Testis (tissue), 3 donors: ENCODE data around the gene CHGA. TPM values are rescaled to one million over a fixed set of nuclear protein-coding genes. Genes with fewer than 3 reads are reported as not detected.

Experiments
- DNase-seq: peaks from one replicate; pipeline ENCODE4 v3.0.0-alpha.2; 2019
- H3K27ac ChIP-seq, 2 donors: fragments of 200-600 bp; sonication (generic); one replicate each; pipeline ENCODE4 v1.5.1; 2019
- H3K27me3 ChIP-seq: fragments of 200-600 bp; sonication (generic); one replicate; pipeline ENCODE4 v1.5.1; 2019
- H3K36me3 ChIP-seq: fragments of 200-600 bp; sonication (generic); one replicate; pipeline ENCODE4 v1.5.1; 2017; ENCODE audit warnings: low read depth; ENCODE audit errors: missing control alignments
- H3K4me1 ChIP-seq: fragments of 200-600 bp; sonication (generic); one replicate; pipeline ENCODE4 v1.5.1; 2019
- H3K4me3 ChIP-seq, 2 donors: fragments of 200-600 bp; sonication (generic); one replicate each; pipeline ENCODE4 v1.5.1; 2017 to 2019
- H3K9me3 ChIP-seq: fragments of 200-600 bp; sonication (generic); one replicate; pipeline ENCODE4 v1.5.1; 2017
- CTCF ChIP-seq, 3 experiments: fragments of 450-650 bp in 2 of 3; fragments of 200-600 bp in 1 of 3; sonication (generic) in 1 of 3; IDR thresholded peaks; one replicate each; pipeline ENCODE4 v1.5.1; 2016 to 2019; ENCODE audit warnings: antibody characterized with exemption in 3 of 3, mild to moderate bottlenecking in 2 of 3, moderate library complexity in 1 of 3
- POLR2A ChIP-seq: fragments of 450-650 bp; IDR thresholded peaks from one replicate; pipeline ENCODE4 v1.6.1; 2017; ENCODE audit warnings: antibody characterized with exemption, mild to moderate bottlenecking, moderate library complexity
- WGBS, 2 donors: methylation state at CpG; one replicate each; pipeline ENCODE4 v1.1.5; 2018; 5-methylcytosine and 5-hydroxymethylcytosine counted together
- intact Hi-C: fragments of 100-400 bp; cut with DNase I; formaldehyde crosslinking; loops from one replicate; pipeline ENCODE4 v1.15.1; 2023; ENCODE audit warnings: low total_unique reads
- polyA plus RNA-seq: library from polyadenylated mRNA; stranded (reverse); fragments of 350-450 nt; fragmentation: Illumina TruSeq; extraction: RNeasy Lipid Tissue Mini Kit (QIAGEN cat#74804); gene quantifications from one replicate; pipeline ENCODE4 v1.2.3, GENCODE V29; 2014; ENCODE audit warnings: low read depth, low replicate concordance; ENCODE audit not compliant: insufficient read depth
- total RNA-seq, 2 donors: library from RNA; depleted of rRNA; stranded (reverse); fragments of >200 nt; gene quantifications; one replicate each; pipeline ENCODE4 v1.2.3, GENCODE V29; 2016

Gene CHGA
- total and polyA plus RNA-seq, 3 donors from 2014 or later = 92.9 to 225 (median 191) TPM

- no peak overlapping the region for H3K27ac ChIP-seq
- intact Hi-C loops = no loop called here
- peaks cover 27% of the 10 kb centered on the region for H3K4me1 ChIP-seq
- 78 to 93% methylated on average over 6 to 11 of the region's 11 CpGs for WGBS, 2 donors
- no peak overlapping the region for H3K4me3 ChIP-seq
- DNase-seq = no peak
- TF ChIP-seq POLR2A = no peak
- TF ChIP-seq CTCF (IDR thresholded peaks at IDR 0.05) = no peak
- H3K36me3 ChIP-seq = no peaks in the 10 kb centered on the region
- no peaks in the 10 kb centered on the region for H3K9me3 ChIP-seq
- H3K27me3 ChIP-seq = no peaks in the 10 kb centered on the region
Observed at GRCh38 chr14:92936085-92936484, 13.1 kb downstream of the CHGA start.

GRCh38 chr14:92937051-92937937 is 14.3 kb downstream of the CHGA start:
- intact Hi-C loops = no loop called here
- no peak for TF ChIP-seq POLR2A
- no peak for TF ChIP-seq CTCF (IDR thresholded peaks at IDR 0.05)
- Histone ChIP-seq H3K27ac (no peak overlapping the region), H3K4me3 (no peak overlapping the region), H3K27me3 (no peaks in the 10 kb centered on the region), H3K9me3 (no peaks in the 10 kb centered on the region), H3K36me3 (no peaks in the 10 kb centered on the region), H3K4me1 (peaks cover 19% of the 10 kb centered on the region)
- WGBS, 2 donors = 82 to 86% methylated on average over 10 to 16 of the region's 16 CpGs
- no peak for DNase-seq

- intact Hi-C loops = no loop called here
- H3K9me3 ChIP-seq = no peaks in the 10 kb centered on the region
- TF ChIP-seq POLR2A (no peak), CTCF (IDR thresholded peaks at IDR 0.05) (no peak)
- H3K27ac ChIP-seq = no peak overlapping the region
- DNase-seq = no peak
- H3K4me3 ChIP-seq = no peak overlapping the region
- H3K27me3 ChIP-seq = no peaks in the 10 kb centered on the region
- peaks cover 10% of the 10 kb centered on the region for H3K4me1 ChIP-seq
- WGBS, 2 donors = 76 to 86% methylated on average over 7 to 9 of the region's 9 CpGs
- H3K36me3 ChIP-seq = no peaks in the 10 kb centered on the region
Observed at GRCh38 chr14:92938235-92938875, 15.4 kb downstream of the CHGA start.

- H3K4me3 ChIP-seq = no peak overlapping the region
- intact Hi-C loops = no loop called here
- DNase-seq = no peak
- H3K27ac ChIP-seq = no peak overlapping the region
- no peaks in the 10 kb centered on the region for H3K27me3 ChIP-seq
- no peaks in the 10 kb centered on the region for H3K36me3 ChIP-seq
- H3K9me3 ChIP-seq = no peaks in the 10 kb centered on the region
- peaks cover 6% of the 10 kb centered on the region for H3K4me1 ChIP-seq
- TF ChIP-seq POLR2A = no peak
- no peak for TF ChIP-seq CTCF (IDR thresholded peaks at IDR 0.05)
- 90 to 93% methylated on average over 7 to 27 of the region's 27 CpGs for WGBS, 2 donors
Observed at GRCh38 chr14:92938890-92939671, 16.1 kb downstream of the CHGA start.
